GM12875 (cell line): ENCODE results near the gene TRMU.

ENCODE experiments used
- H3K4me3 ChIP-seq: one replicate; pipeline ENCODE4 v1.5.1; 2011; ENCODE audit warnings: low read depth, low read length, control low read depth
- CTCF ChIP-seq: IDR thresholded peaks from 2 replicates; pipeline ENCODE4 v1.5.1; 2011; ENCODE audit warnings: low read depth, mild to moderate bottlenecking, control low read depth, inconsistent platforms, low read length, moderate library complexity, borderline replicate concordance; ENCODE audit not compliant: insufficient read depth

The TRMU gene

GRCh38 chr22:46376111-46376510, 40.6 kb downstream of the TRMU start:
- no peak for TF ChIP-seq CTCF
- no peak overlapping the region for H3K4me3 ChIP-seq

- H3K4me3 ChIP-seq = no peak overlapping the region
- TF ChIP-seq CTCF = no peak
These were observed 41.5 kb downstream of the TRMU start for GRCh38 chr22:46376908-46377524.

GRCh38 chr22:46377525-46378425, 42.3 kb downstream of the TRMU start:
- TF ChIP-seq CTCF = no peak
- no peak overlapping the region for H3K4me3 ChIP-seq

GRCh38 chr22:46378426-46379065, 43.0 kb downstream of the TRMU start:
- no peak for TF ChIP-seq CTCF
- H3K4me3 ChIP-seq = no peak overlapping the region

GRCh38 chr22:46379066-46379930, 43.8 kb downstream of the TRMU start:
- TF ChIP-seq CTCF = no peak
- H3K4me3 ChIP-seq = no peak overlapping the region

- no peak for TF ChIP-seq CTCF
- no peak overlapping the region for H3K4me3 ChIP-seq
These were observed 44.6 kb downstream of the TRMU start for GRCh38 chr22:46380069-46380468.
